A549 (cell line): ENCODE data around the gene ZNF200. TPM values are rescaled to one million over a fixed set of nuclear protein-coding genes. Genes with fewer than 3 reads are reported as not detected.
A peak's percentile ranks its signal among the peaks of the same experiment; 100 is the strongest.

Experiments
- ATAC-seq, 2 experiments: fragments of 200-7000 bp in 1 of 2; fragments of >200 bp in 1 of 2; cut with Nextera tagmentation in 1 of 2; cut with Tn5 transposase in 1 of 2; 3 replicates each; pipeline versions ENCODE4 v1.8.0 to v1.9.1; 2018 to 2020; ENCODE audit warnings: mild to moderate bottlenecking in 1 of 2, moderate library complexity in 1 of 2
- CTCF ChIA-PET: fragments of 300-600 bp; sonication (Branson Sonifier 250); formaldehyde crosslinking; extraction: SDS; loops from one replicate; lab custom pipeline; 2021; ENCODE audit warnings: antibody characterized with exemption, inconsistent platforms; lab: Yijun Ruan, JAX
- POLR2A ChIA-PET: fragments of 350-600 bp; formaldehyde crosslinking; extraction: SDS; loops from one replicate; lab custom pipeline; 2021; ENCODE audit warnings: antibody characterized with exemption, inconsistent platforms; lab: Yijun Ruan, JAX
- DNase-seq, 2 experiments: peaks; one replicate each; pipeline versions ENCODE4 v3.0.0 to v3.0.0-alpha.2; 2011 to 2016; ENCODE audit warnings: low read depth in 1 of 2, low spot score in 1 of 2
- FAIRE-seq: peaks from 2 replicates; lab custom pipeline; 2011; peaks lifted over from hg19 to GRCh38; lab: Jason Lieb, UNC
- H3K27ac ChIP-seq, 2 experiments: fragments of >200 bp; sonication (Bioruptor Twin); formaldehyde crosslinking; 3 replicates each; pipeline ENCODE4 v1.5.1; 2016 to 2017
- H3K4me1 ChIP-seq: fragments of >200 bp; sonication (Bioruptor Twin); formaldehyde crosslinking; 3 replicates; pipeline ENCODE4 v1.6.1; 2016
- H3K4me2 ChIP-seq: fragments of >200 bp; sonication (Bioruptor Twin); formaldehyde crosslinking; 3 replicates; pipeline ENCODE4 v1.6.1; 2016
- H3K4me3 ChIP-seq: fragments of >200 bp; sonication (Bioruptor Twin); formaldehyde crosslinking; 3 replicates; pipeline ENCODE4 v1.5.1; 2016
- H3K9me3 ChIP-seq: fragments of >200 bp; sonication (Bioruptor Twin); formaldehyde crosslinking; 3 replicates; pipeline ENCODE4 v1.6.1; 2016
- CHD4 ChIP-seq: fragments of 200-600 bp; sonication (generic); IDR thresholded peaks from 2 replicates; pipeline ENCODE4 v1.6.1; 2016; ENCODE audit warnings: antibody characterized with exemption, mild to moderate bottlenecking, borderline replicate concordance
- EP300 ChIP-seq, 2 experiments: fragments of >200 bp; sonication (Bioruptor Twin); formaldehyde crosslinking; IDR thresholded peaks; 2 replicates in 1 of 2; 3 replicates in 1 of 2; pipeline ENCODE4 v1.6.1; 2016 to 2017
- HOXB13 ChIP-seq: fragments of 250-450 bp; sonication (Bioruptor Pico); IDR thresholded peaks from 2 replicates; pipeline ENCODE4 v1.5.0; 2020; ENCODE audit warnings: low read depth, mild to moderate bottlenecking, moderate library complexity
- JUNB ChIP-seq: fragments of >200 bp; sonication (Bioruptor Twin); formaldehyde crosslinking; IDR thresholded peaks from 2 replicates; pipeline ENCODE4 v1.6.1; 2016
- KDM5A ChIP-seq: fragments of 200-600 bp; sonication (generic); IDR thresholded peaks from 2 replicates; pipeline ENCODE4 v1.6.1; 2016; ENCODE audit warnings: antibody characterized with exemption, mild to moderate bottlenecking
- MAZ ChIP-seq: fragments of 150-350 bp; IDR thresholded peaks from 2 replicates; pipeline ENCODE4 v1.6.1; 2014; ENCODE audit warnings: antibody characterized with exemption, low read depth, low read length, borderline replicate concordance
- NFE2L2 ChIP-seq: fragments of 150-350 bp; conservative IDR thresholded peaks from 2 replicates; pipeline ENCODE4 v1.6.1; 2014; ENCODE audit warnings: low read length
- NPAS2 ChIP-seq: fragments of 250-450 bp; sonication (Bioruptor Pico); IDR thresholded peaks from 2 replicates; pipeline ENCODE4 v1.8.0; 2022; ENCODE audit warnings: mild to moderate bottlenecking, moderate library complexity, borderline replicate concordance
- NR3C1 ChIP-seq: fragments of >200 bp; sonication (Bioruptor Twin); formaldehyde crosslinking; IDR thresholded peaks from 3 replicates; pipeline ENCODE4 v1.6.1; 2017
- PHF8 ChIP-seq: fragments of 200-600 bp; sonication (generic); IDR thresholded peaks from 2 replicates; pipeline ENCODE4 v1.6.1; 2016; ENCODE audit warnings: low read depth, mild to moderate bottlenecking, antibody characterized with exemption, moderate library complexity, borderline replicate concordance
- POLR2A ChIP-seq: IDR thresholded peaks from 2 replicates; pipeline ENCODE4 v1.6.1; 2012; ENCODE audit warnings: mild to moderate bottlenecking, low read length
- POLR2AphosphoS2 ChIP-seq: conservative IDR thresholded peaks from 2 replicates; pipeline ENCODE4 v1.6.1; 2012; ENCODE audit warnings: low read length, improper control_type of control experiment, inconsistent platforms
- RARB ChIP-seq: fragments of 250-450 bp; sonication (Bioruptor Pico); IDR thresholded peaks from 2 replicates; pipeline ENCODE4 v1.8.0; 2021; ENCODE audit warnings: mild to moderate bottlenecking, moderate library complexity
- RCOR1 ChIP-seq: fragments of 150-350 bp; IDR thresholded peaks from 2 replicates; pipeline ENCODE4 v1.6.1; 2014; ENCODE audit warnings: antibody characterized with exemption, low read length, low read depth
- RFX5 ChIP-seq: fragments of 450-650 bp; IDR thresholded peaks from 2 replicates; pipeline ENCODE4 v1.7.1; 2014; ENCODE audit warnings: antibody characterized with exemption, mild to moderate bottlenecking, moderate library complexity
- SMC3 ChIP-seq: fragments of >200 bp; sonication (Bioruptor Twin); formaldehyde crosslinking; IDR thresholded peaks from 3 replicates; pipeline ENCODE4 v1.6.1; 2018; ENCODE audit warnings: inconsistent platforms
- ZFP36 ChIP-seq: fragments of 450-650 bp; IDR thresholded peaks from 2 replicates; pipeline ENCODE4 v1.6.1; 2014; ENCODE audit warnings: borderline replicate concordance; ENCODE audit not compliant: partially characterized antibody
- ZSCAN20 ChIP-seq: fragments of 250-450 bp; sonication (Bioruptor Pico); IDR thresholded peaks from 2 replicates; pipeline ENCODE4 v1.8.0; 2022; ENCODE audit warnings: mild to moderate bottlenecking, moderate library complexity
- WGBS: methylation state at CpG from one replicate; pipeline ENCODE4 v1.1.6; 2017; ENCODE audit errors: missing lambda C conversion rate; 5-methylcytosine and 5-hydroxymethylcytosine counted together
- polyA plus RNA-seq, 4 experiments: library from polyadenylated mRNA; depleted of rRNA in 3 of 4; stranded (reverse); fragments of >200 nt; fragmentation: RNase III in 1 of 4; extraction: RNeasy Plus Mini Kit Qiagen cat#74134 plus additional on column Dnase treatment in 1 of 4; gene quantifications; 2 replicates in 3 of 4; 3 replicates in 1 of 4; pipeline ENCODE4 v1.2.3, GENCODE V29; 2011 to 2017
- TF ChIP-seq, protein P1 (sequence below): fragments of >200 bp; sonication (Bioruptor Twin); formaldehyde crosslinking; IDR thresholded peaks from 3 replicates; pipeline ENCODE4 v1.5.1; 2016
- TF ChIP-seq, protein P2 (sequence below): fragments of 450-650 bp; IDR thresholded peaks from 2 replicates; pipeline ENCODE4 v1.6.1; 2014; ENCODE audit warnings: antibody characterized with exemption
- TF ChIP-seq, protein P3 (sequence below): fragments of 250-450 bp; sonication (Bioruptor Pico); IDR thresholded peaks from 2 replicates; pipeline ENCODE4 v1.5.0; 2021; ENCODE audit warnings: mild to moderate bottlenecking, moderate library complexity, borderline replicate concordance
- TF ChIP-seq, protein P4 (sequence below): fragments of 250-450 bp; sonication (Bioruptor Pico); IDR thresholded peaks from 2 replicates; pipeline ENCODE4 v1.5.0; 2020; ENCODE audit warnings: low read depth, mild to moderate bottlenecking, moderate library complexity
- TF ChIP-seq, protein P5 (sequence below): fragments of >200 bp; sonication (Bioruptor Twin); formaldehyde crosslinking; IDR thresholded peaks from 3 replicates; pipeline ENCODE4 v1.6.1; 2016
- TF ChIP-seq, protein P6 (sequence below): IDR thresholded peaks from 2 replicates; pipeline ENCODE4 v1.6.1; 2012

Gene ZNF200
- polyA plus RNA-seq, 2 of the 4 experiments (the other 2 are of a cell fraction), result 6.9 to 7.5 TPM

DNA sequence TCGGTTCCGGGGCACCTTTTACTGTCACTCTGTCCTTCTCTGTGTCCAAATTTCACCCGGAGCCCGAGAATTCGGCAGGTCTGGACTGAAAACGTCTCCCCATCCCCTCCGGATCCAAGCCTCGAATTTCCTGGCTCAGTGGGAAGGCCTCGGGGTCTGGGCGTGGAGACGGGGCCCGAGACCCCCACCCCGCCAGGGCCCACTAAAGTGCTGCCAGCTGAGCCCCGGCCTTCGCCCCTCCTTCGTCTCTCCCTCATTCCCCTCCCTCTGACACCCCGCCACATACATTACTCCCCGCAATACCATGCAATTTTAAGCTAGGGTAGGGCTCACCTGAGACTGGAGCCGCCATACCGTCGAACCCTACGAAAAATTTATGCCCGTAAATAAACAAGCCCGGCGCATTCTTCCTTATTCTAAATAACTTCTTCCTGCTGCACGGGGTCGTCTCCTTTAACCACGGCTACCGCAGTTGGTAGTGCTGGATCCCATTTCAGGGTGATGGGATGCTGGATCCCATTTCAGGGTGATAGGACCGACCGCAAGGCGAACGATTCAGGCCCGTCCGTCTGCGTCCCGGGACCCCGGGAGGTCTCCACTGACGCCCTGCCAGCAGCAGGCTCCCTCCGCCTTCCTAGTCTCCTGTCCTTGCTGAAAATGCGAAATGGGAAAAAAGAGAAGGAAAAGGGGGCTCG is 51.4 kb downstream of the ZNF200 start:
- Histone ChIP-seq H3K4me2 (peak overlapping the region; percentile 90), H3K27ac (peak overlapping the region; percentile 65 to 80), H3K4me1 (peaks cover 4% of the 10 kb centered on the region; the same call in 1 of the 3 replicates), H3K4me3 (peak overlapping the region; percentile 66), H3K9me3 (no peaks in the 10 kb centered on the region)
- ATAC-seq (peak; percentile 26 to 29), DNase-seq (no peak), FAIRE-seq (no peak)
- ChIA-PET CTCF (interaction anchor here (0.7 to 4.2 kb wide), 13 partner anchors 9 to 316 kb away, joined by 3 to 22 read pairs (median 5); partner anchors contain the start of gene ZNF213), POLR2A (interaction anchor here (0.6 to 1.2 kb wide), 6 partner anchors 9 to 99 kb away, joined by 3 to 7 read pairs (median 4); no protein-coding TSS in a partner anchor)
- no peak for TF ChIP-seq POLR2AphosphoS2
- TF ChIP-seq, protein P1, sequence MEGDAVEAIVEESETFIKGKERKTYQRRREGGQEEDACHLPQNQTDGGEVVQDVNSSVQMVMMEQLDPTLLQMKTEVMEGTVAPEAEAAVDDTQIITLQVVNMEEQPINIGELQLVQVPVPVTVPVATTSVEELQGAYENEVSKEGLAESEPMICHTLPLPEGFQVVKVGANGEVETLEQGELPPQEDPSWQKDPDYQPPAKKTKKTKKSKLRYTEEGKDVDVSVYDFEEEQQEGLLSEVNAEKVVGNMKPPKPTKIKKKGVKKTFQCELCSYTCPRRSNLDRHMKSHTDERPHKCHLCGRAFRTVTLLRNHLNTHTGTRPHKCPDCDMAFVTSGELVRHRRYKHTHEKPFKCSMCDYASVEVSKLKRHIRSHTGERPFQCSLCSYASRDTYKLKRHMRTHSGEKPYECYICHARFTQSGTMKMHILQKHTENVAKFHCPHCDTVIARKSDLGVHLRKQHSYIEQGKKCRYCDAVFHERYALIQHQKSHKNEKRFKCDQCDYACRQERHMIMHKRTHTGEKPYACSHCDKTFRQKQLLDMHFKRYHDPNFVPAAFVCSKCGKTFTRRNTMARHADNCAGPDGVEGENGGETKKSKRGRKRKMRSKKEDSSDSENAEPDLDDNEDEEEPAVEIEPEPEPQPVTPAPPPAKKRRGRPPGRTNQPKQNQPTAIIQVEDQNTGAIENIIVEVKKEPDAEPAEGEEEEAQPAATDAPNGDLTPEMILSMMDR, result peak; percentile 42; the same call in 2 of the 3 replicates
- no peak for TF ChIP-seq RFX5
- peak; percentile 29; the same call in 1 of the 2 replicates for TF ChIP-seq PHF8
- TF ChIP-seq CHD4, result 0 out of 2 replicates have a peak, but pooled peaks have one; percentile 66
- TF ChIP-seq, protein P2, sequence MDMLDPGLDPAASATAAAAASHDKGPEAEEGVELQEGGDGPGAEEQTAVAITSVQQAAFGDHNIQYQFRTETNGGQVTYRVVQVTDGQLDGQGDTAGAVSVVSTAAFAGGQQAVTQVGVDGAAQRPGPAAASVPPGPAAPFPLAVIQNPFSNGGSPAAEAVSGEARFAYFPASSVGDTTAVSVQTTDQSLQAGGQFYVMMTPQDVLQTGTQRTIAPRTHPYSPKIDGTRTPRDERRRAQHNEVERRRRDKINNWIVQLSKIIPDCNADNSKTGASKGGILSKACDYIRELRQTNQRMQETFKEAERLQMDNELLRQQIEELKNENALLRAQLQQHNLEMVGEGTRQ, result no peak
- no peak for TF ChIP-seq SMC3
- 4% methylated on average over 40 of the region's 42 CpGs for WGBS

DNA sequence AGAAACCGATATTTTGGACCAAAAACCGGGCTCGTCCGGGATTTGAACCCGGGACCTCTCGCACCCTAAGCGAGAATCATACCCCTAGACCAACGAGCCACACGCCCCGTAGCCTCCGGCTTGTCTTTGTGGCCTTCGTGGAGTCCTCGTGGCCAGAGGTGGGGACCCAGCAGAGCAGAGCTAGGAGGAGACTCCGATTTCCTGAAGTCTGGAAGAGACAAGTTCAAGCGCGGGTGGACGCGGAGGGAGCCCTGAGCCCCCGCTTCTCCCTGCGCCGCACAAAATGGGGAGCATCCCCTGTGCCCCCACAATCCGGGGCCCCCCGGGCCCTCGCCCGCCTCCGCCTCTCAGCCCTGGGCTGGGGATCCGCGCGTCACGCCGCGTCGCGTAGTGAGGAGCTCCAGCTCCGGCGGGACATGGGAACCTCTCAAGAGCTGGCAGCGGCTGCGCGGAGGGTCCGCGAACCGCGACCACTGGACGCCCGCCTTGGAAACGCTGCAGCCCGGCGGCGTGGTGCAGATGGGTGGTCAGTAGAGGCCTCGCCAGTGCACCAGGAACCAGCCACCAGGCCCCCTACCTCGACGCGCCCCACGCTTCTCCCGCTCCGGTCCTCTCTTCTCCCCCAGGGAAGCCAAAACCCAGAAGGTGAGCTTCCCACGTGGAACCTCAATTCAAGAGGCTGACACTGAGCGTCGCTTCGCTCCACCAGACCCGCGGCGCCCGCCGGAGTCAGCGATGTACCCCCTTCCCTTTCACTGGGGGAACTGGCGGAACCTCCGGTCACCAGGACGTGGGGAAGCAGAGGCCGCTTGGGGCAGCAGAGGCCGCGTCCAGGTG is 52.1 kb downstream of the ZNF200 start:
- Histone ChIP-seq H3K4me1 (peaks cover 4% of the 10 kb centered on the region; the same call in 1 of the 3 replicates), H3K4me3 (peak overlapping the region; percentile 66), H3K9me3 (no peaks in the 10 kb centered on the region), H3K4me2 (peak overlapping the region; percentile 90), H3K27ac (peak overlapping the region; percentile 65 to 80)
- DNase-seq (peak; percentile 67 to 88), FAIRE-seq (no peak), ATAC-seq (peak; percentile 69 to 73)
- WGBS, result 1% methylated on average over 50 of the region's 72 CpGs
- ChIA-PET POLR2A (interaction anchor here (0.9 to 1.2 kb wide), 4 partner anchors 9 to 275 kb away, joined by 3 to 7 read pairs (median 4); no protein-coding TSS in a partner anchor), CTCF (interaction anchor here (0.6 to 4.2 kb wide), 20 partner anchors 9 to 318 kb away, joined by 3 to 22 read pairs (median 4); partner anchors contain the start of genes CLUAP1 and ZNF213)
- TF ChIP-seq SMC3 (no peak), ZFP36 (no peak), ZSCAN20 (CRISPR knock-in tag) (no peak), KDM5A (no peak), RARB (CRISPR knock-in tag) (no peak), POLR2AphosphoS2 (no peak), NFE2L2 (no peak), HOXB13 (CRISPR knock-in tag) (no peak), POLR2A (no peak), EP300 (IDR thresholded peaks at IDR 0.05) (no peak), RCOR1 (no peak), NR3C1 (no peak), JUNB (no peak), MAZ (no peak), CHD4 (no peak), NPAS2 (no peak)
- TF ChIP-seq, protein P2, result no peak
- TF ChIP-seq, protein P3, sequence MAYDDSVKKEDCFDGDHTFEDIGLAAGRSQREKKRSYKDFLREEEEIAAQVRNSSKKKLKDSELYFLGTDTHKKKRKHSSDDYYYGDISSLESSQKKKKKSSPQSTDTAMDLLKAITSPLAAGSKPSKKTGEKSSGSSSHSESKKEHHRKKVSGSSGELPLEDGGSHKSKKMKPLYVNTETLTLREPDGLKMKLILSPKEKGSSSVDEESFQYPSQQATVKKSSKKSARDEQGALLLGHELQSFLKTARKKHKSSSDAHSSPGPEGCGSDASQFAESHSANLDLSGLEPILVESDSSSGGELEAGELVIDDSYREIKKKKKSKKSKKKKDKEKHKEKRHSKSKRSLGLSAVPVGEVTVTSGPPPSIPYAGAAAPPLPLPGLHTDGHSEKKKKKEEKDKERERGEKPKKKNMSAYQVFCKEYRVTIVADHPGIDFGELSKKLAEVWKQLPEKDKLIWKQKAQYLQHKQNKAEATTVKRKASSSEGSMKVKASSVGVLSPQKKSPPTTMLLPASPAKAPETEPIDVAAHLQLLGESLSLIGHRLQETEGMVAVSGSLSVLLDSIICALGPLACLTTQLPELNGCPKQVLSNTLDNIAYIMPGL (CRISPR knock-in tag), result peak; percentile 94; the same call in 1 of the 2 replicates
- TF ChIP-seq, protein P4, sequence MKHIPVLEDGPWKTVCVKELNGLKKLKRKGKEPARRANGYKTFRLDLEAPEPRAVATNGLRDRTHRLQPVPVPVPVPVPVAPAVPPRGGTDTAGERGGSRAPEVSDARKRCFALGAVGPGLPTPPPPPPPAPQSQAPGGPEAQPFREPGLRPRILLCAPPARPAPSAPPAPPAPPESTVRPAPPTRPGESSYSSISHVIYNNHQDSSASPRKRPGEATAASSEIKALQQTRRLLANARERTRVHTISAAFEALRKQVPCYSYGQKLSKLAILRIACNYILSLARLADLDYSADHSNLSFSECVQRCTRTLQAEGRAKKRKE (CRISPR knock-in tag), result no peak; the same call in 1 of the 2 replicates
- TF ChIP-seq, protein P5, sequence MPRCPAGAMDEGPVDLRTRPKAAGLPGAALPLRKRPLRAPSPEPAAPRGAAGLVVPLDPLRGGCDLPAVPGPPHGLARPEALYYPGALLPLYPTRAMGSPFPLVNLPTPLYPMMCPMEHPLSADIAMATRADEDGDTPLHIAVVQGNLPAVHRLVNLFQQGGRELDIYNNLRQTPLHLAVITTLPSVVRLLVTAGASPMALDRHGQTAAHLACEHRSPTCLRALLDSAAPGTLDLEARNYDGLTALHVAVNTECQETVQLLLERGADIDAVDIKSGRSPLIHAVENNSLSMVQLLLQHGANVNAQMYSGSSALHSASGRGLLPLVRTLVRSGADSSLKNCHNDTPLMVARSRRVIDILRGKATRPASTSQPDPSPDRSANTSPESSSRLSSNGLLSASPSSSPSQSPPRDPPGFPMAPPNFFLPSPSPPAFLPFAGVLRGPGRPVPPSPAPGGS, result no peak
- TF ChIP-seq, protein P6, sequence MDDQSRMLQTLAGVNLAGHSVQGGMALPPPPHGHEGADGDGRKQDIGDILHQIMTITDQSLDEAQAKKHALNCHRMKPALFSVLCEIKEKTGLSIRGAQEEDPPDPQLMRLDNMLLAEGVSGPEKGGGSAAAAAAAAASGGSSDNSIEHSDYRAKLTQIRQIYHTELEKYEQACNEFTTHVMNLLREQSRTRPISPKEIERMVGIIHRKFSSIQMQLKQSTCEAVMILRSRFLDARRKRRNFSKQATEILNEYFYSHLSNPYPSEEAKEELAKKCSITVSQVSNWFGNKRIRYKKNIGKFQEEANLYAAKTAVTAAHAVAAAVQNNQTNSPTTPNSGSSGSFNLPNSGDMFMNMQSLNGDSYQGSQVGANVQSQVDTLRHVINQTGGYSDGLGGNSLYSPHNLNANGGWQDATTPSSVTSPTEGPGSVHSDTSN, result no peak
